Hepatocyte (in vitro differentiated cells): ENCODE results near the gene CDKN3.

ENCODE experiments used
- CTCF ChIP-seq: fragments of 200-600 bp; sonication (generic); IDR thresholded peaks from 2 replicates; pipeline ENCODE4 v1.5.1; 2016; ENCODE audit warnings: antibody characterized with exemption, mild to moderate bottlenecking; ENCODE audit not compliant: poor library complexity
- EZH2 ChIP-seq: fragments of 200-600 bp; sonication (generic); IDR thresholded peaks from 2 replicates; pipeline ENCODE4 v1.6.1; 2016; ENCODE audit warnings: antibody characterized with exemption, mild to moderate bottlenecking, borderline replicate concordance

GRCh38 chr14:54447231-54447692 lies 50.5 kb downstream of the CDKN3 start:
- TF ChIP-seq CTCF: no peak
- TF ChIP-seq EZH2: no peak
